ENCODE data around the gene ZFAND6. TPM values are rescaled to one million over a fixed set of nuclear protein-coding genes. Genes with fewer than 3 reads are reported as not detected.

Gene ZFAND6
- total and polyA plus RNA-seq, 10 of the 15 experiments (the other 5 are each of a cell fraction or from before 2014, with no cell fraction given) = 78.9 to 179 (median 135) TPM

DNA sequence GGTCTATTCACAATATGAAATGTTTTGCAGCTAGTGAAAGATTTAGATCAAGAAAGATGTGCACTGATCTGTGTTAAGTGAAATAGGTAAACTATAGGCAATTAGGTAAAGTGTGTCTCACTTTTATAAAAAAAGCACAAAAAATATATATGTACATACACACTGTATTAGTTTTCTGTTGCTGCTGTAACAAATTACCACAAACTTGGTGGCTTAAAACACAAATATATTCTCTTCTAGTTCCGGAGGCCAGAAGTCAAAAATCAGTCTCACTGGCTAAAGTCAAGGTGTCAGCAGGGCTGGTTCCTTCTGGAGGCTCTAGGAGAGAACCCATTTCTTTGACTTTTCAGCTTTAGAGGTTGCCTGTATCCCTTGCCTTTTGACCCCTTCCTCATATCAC lies 104.4 kb downstream of the ZFAND6 start:
- ChIA-PET CTCF (interaction anchor here (1.8 kb wide), 1 partner anchor 103 kb away, joined by 5 read pairs; no protein-coding TSS in a partner anchor), SMC1A (ENCODE audit: uncharacterized antibody, unreplicated experiment) (no interaction called here), POLR2A (no interaction called here), RAD21 (ENCODE audit: unreplicated experiment) (no interaction called here)
- H3K9ac ChIP-seq (ENCODE audit: control insufficient read depth, insufficient read depth, low read length) = no peak overlapping the region
- H3K9me3 ChIP-seq (replicated peaks; ENCODE audit: control insufficient read depth, insufficient read depth, low read length) = no peaks in the 10 kb centered on the region
- ATAC-seq (no peak), DNase-seq (ENCODE audit: low read depth, low spot score) (no peak), FAIRE-seq (no peak)
- in situ Hi-C loops (cut with MboI) (no loop called here), intact Hi-C loops (cut with micrococcal nuclease; ENCODE audit: unreplicated experiment) (no loop called here)
- no peaks in the 10 kb centered on the region for H4K20me1 ChIP-seq (ENCODE audit: control insufficient read depth, insufficient read depth)
- H3K4me1 ChIP-seq (ENCODE audit: control insufficient read depth, insufficient read depth, low read length) = peaks cover 19% of the 10 kb centered on the region
- 100% methylated on average over 1 of the region's 1 CpG for WGBS (ENCODE audit: insufficient coverage, insufficient replicate concordance, low lambda C conversion rate, missing lambda C conversion rate)
- no peaks in the 10 kb centered on the region for H3K27me3 ChIP-seq (replicated peaks in 1 of 2; ENCODE audit: control insufficient read depth in 2 of 2, insufficient read depth in 2 of 2, low read length in 1 of 2)
- no peak overlapping the region for H3K27ac ChIP-seq (ENCODE audit: control insufficient read depth, insufficient read depth)
- H3K79me2 ChIP-seq (ENCODE audit: control insufficient read depth, insufficient read depth, low read length) = no peaks in the 10 kb centered on the region
- no peak overlapping the region for H3K4me2 ChIP-seq (ENCODE audit: control insufficient read depth, insufficient read depth)
- TF ChIP-seq HDGF (IDR thresholded peaks at IDR 0.05) = no peak
- no peak for TF ChIP-seq SPI1 (IDR thresholded peaks at IDR 0.05; ENCODE audit: borderline replicate concordance, insufficient read depth, low read depth, low read length)
- TF ChIP-seq SIN3A (IDR thresholded peaks at IDR 0.05; ENCODE audit: low read depth, low read length) = no peak
- no peak for TF ChIP-seq CBX5 (IDR thresholded peaks at IDR 0.05; ENCODE audit: low read depth)
- TF ChIP-seq, protein P1, sequence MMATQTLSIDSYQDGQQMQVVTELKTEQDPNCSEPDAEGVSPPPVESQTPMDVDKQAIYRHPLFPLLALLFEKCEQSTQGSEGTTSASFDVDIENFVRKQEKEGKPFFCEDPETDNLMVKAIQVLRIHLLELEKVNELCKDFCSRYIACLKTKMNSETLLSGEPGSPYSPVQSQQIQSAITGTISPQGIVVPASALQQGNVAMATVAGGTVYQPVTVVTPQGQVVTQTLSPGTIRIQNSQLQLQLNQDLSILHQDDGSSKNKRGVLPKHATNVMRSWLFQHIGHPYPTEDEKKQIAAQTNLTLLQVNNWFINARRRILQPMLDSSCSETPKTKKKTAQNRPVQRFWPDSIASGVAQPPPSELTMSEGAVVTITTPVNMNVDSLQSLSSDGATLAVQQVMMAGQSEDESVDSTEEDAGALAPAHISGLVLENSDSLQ (IDR thresholded peaks at IDR 0.05) = no peak
- no peak for TF ChIP-seq YBX1 (IDR thresholded peaks at IDR 0.05)
- TF ChIP-seq TARDBP (IDR thresholded peaks at IDR 0.05; ENCODE audit: borderline replicate concordance) = no peak
- TF ChIP-seq RAD51 (IDR thresholded peaks at IDR 0.05) = no peak
- no peak for TF ChIP-seq SUZ12 (IDR thresholded peaks at IDR 0.05; ENCODE audit: unreplicated experiment)
- no peak for TF ChIP-seq NFIC (IDR thresholded peaks at IDR 0.05; ENCODE audit: low read depth, low read length)
- no peak for TF ChIP-seq MXI1 (IDR thresholded peaks at IDR 0.05; ENCODE audit: low read depth, low read length)
- TF ChIP-seq, protein P2, sequence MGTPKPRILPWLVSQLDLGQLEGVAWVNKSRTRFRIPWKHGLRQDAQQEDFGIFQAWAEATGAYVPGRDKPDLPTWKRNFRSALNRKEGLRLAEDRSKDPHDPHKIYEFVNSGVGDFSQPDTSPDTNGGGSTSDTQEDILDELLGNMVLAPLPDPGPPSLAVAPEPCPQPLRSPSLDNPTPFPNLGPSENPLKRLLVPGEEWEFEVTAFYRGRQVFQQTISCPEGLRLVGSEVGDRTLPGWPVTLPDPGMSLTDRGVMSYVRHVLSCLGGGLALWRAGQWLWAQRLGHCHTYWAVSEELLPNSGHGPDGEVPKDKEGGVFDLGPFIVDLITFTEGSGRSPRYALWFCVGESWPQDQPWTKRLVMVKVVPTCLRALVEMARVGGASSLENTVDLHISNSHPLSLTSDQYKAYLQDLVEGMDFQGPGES (IDR thresholded peaks at IDR 0.05) = no peak
- no peak for TF ChIP-seq MYC (IDR thresholded peaks at IDR 0.05; ENCODE audit: insufficient read depth, insufficient read length, insufficient replicate concordance, low read length, severe bottlenecking)
- TF ChIP-seq, protein P3, sequence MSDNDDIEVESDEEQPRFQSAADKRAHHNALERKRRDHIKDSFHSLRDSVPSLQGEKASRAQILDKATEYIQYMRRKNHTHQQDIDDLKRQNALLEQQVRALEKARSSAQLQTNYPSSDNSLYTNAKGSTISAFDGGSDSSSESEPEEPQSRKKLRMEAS (IDR thresholded peaks at IDR 0.05; ENCODE audit: low read depth, low read length) = no peak
- TSS peak; percentile 23 for BruUV-seq (replicated peaks)
- no peak overlapping the region for H3K4me3 ChIP-seq
- H3K36me3 ChIP-seq (ENCODE audit: control insufficient read depth in 2 of 2, insufficient read depth in 2 of 2, low read length in 1 of 2) = peaks cover 4 to 12% of the 10 kb centered on the region in 2 experiments
- H2AFZ ChIP-seq (ENCODE audit: control insufficient read depth, low read depth, low read length) = no peak overlapping the region

Data from GM12878 (cell line).